ENCODE measurements around the gene ARHGAP26.
"Not testable (repeated sequence)": the region's sequence is repeated elsewhere in the genome, so short reads cannot be mapped to it uniquely, and the experiment has no call there.

The ARHGAP26 gene

GRCh38 chr5:143199161-143199560 lies 429.0 kb downstream of the ARHGAP26 start:
- DNase-seq, result no peak

GRCh38 chr5:143199843-143200242 lies 429.7 kb downstream of the ARHGAP26 start:
- DNase-seq, result no peak

GRCh38 chr5:143200781-143201398 lies 430.7 kb downstream of the ARHGAP26 start:
- no peak for DNase-seq

- no peak for DNase-seq
Observed at GRCh38 chr5:143201589-143201988, 431.4 kb downstream of the ARHGAP26 start.

- not testable (repeated sequence) for DNase-seq
Observed at GRCh38 chr5:143203301-143203956, 433.3 kb downstream of the ARHGAP26 start.

GRCh38 chr5:143204474-143205246 lies 434.5 kb downstream of the ARHGAP26 start:
- DNase-seq, result no peak

- DNase-seq, result no peak
Observed at GRCh38 chr5:143205386-143205785, 435.2 kb downstream of the ARHGAP26 start.

- DNase-seq, result no peak
Observed at GRCh38 chr5:143205883-143206195, 435.7 kb downstream of the ARHGAP26 start.

- DNase-seq, result peak in 1 of 5 donors; percentile 60
Observed at GRCh38 chr5:143206196-143207053, 436.2 kb downstream of the ARHGAP26 start.

GRCh38 chr5:143207058-143207457 lies 436.9 kb downstream of the ARHGAP26 start:
- no peak for DNase-seq

- no peak for DNase-seq
Observed at GRCh38 chr5:143207563-143208364, 437.6 kb downstream of the ARHGAP26 start.

- DNase-seq, result no peak
Observed at GRCh38 chr5:143208365-143208641, 438.1 kb downstream of the ARHGAP26 start.

- DNase-seq, result no peak
Observed at GRCh38 chr5:143208781-143209510, 438.8 kb downstream of the ARHGAP26 start.

GRCh38 chr5:143209881-143210395 lies 439.8 kb downstream of the ARHGAP26 start:
- DNase-seq, result no peak

- DNase-seq, result no peak
Observed at GRCh38 chr5:143210576-143210975, 440.4 kb downstream of the ARHGAP26 start.

- no peak for DNase-seq
Observed at GRCh38 chr5:143212261-143212660, 442.1 kb downstream of the ARHGAP26 start.

- DNase-seq, result no peak
Observed at GRCh38 chr5:143213231-143213850, 443.2 kb downstream of the ARHGAP26 start.

- peak in 1 of 5 donors; percentile 66 for DNase-seq
Observed at GRCh38 chr5:143213851-143214363, 443.7 kb downstream of the ARHGAP26 start.

GRCh38 chr5:143214458-143214857 lies 444.3 kb downstream of the ARHGAP26 start:
- DNase-seq, result no peak

GRCh38 chr5:143214890-143215289 lies 444.7 kb downstream of the ARHGAP26 start:
- DNase-seq, result no peak

GRCh38 chr5:143215690-143216089 lies 445.5 kb downstream of the ARHGAP26 start:
- no peak for DNase-seq

Measured in T-helper 1 cell (primary cell).